Breast epithelium (tissue), 4 donors: Measurements from ENCODE around the gene MIEF1. TPM values are rescaled to one million over a fixed set of nuclear protein-coding genes. Genes with fewer than 3 reads are reported as not detected.

ENCODE experiments used
- DNase-seq, 2 donors: peaks; one replicate each; pipeline ENCODE4 v3.0.0-alpha.2; 2019; ENCODE audit warnings: low spot score in 2 of 2
- H3K27ac ChIP-seq, 2 donors: fragments of 200-600 bp; sonication (generic) in 1 of 2; one replicate each; pipeline ENCODE4 v1.5.1; 2016 to 2019; ENCODE audit warnings: mild to moderate bottlenecking in 1 of 2
- H3K27me3 ChIP-seq, 2 donors: fragments of 200-600 bp; sonication (generic) in 1 of 2; one replicate each; pipeline versions ENCODE4 v1.5.1 to v1.6.0; 2017 to 2019; ENCODE audit warnings: control low read depth in 1 of 2, mild to moderate bottlenecking in 1 of 2
- H3K36me3 ChIP-seq: fragments of 200-600 bp; one replicate; pipeline ENCODE4 v1.5.1; 2019
- H3K4me1 ChIP-seq, 2 donors: fragments of 200-600 bp; sonication (generic); one replicate each; pipeline ENCODE4 v1.5.1; 2016 to 2019; ENCODE audit warnings: control low read depth in 1 of 2
- H3K4me3 ChIP-seq, 3 donors: fragments of 200-600 bp; sonication (generic); 1 replicate in 2 of 3; 2 replicates in 1 of 3; pipeline ENCODE4 v1.5.1; 2016 to 2019; ENCODE audit warnings: mild to moderate bottlenecking in 3 of 3, moderate library complexity in 2 of 3
- H3K9me3 ChIP-seq, 2 donors: fragments of 200-600 bp; sonication (generic) in 1 of 2; one replicate each; pipeline ENCODE4 v1.5.1; 2016 to 2019; ENCODE audit warnings: control low read depth in 1 of 2
- POLR2A ChIP-seq: fragments of 450-650 bp; IDR thresholded peaks from one replicate; pipeline ENCODE4 v1.6.1; 2016; ENCODE audit warnings: antibody characterized with exemption, mild to moderate bottlenecking, moderate library complexity
- POLR2AphosphoS5 ChIP-seq, 3 donors: sonication (generic); formaldehyde crosslinking; IDR thresholded peaks; one replicate each; pipeline ENCODE4 v1.6.1; 2017; ENCODE audit warnings: antibody characterized with exemption in 3 of 3
- intact Hi-C: fragments of 100-400 bp; cut with DNase I; formaldehyde crosslinking; loops from one replicate; pipeline ENCODE4 v1.15.1; 2023; ENCODE audit warnings: low total_unique reads
- total RNA-seq, 3 donors: library from RNA; depleted of rRNA; stranded (reverse); fragments of >200 nt; gene quantifications; one replicate each; pipeline ENCODE4 v1.1.0, GENCODE V29; 2016
- TF ChIP-seq, protein P1 (sequence below), 3 donors: fragments of 450-650 bp; IDR thresholded peaks; one replicate each; pipeline ENCODE4 v1.5.1; 2016 to 2017; ENCODE audit warnings: antibody characterized with exemption in 3 of 3, mild to moderate bottlenecking in 3 of 3, moderate library complexity in 3 of 3

Gene MIEF1
- total RNA-seq, 3 donors from 2014 or later: 19.7 to 24.3 (median 22.9) TPM

DNA sequence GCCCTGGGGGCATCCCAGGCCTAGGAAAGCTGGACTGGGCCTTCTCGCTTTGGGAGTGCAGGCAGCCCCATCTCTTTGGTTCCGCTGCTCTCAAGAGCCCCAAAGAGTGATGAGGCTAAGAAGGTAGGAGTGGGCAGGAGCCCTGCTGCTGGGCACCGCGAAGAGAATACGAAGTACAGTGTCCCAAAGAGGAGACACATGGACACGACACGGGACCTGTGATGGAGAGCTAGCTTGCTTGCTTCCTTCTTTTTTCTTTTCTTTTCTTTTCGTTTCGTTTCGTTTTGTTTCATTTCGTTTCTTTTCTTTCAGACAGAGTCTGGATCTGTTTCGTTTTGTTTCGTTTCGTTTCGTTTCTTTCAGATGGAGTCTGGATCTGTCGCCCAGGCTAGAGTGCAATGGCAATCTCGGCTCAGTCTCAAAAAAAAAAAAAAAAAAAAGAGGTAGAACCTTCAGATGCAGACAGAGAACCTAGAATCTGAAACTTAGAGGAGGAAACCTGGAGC lies 34.6 kb upstream of the MIEF1 start:
- H3K36me3 ChIP-seq: no peaks in the 10 kb centered on the region
- TF ChIP-seq, protein P1, sequence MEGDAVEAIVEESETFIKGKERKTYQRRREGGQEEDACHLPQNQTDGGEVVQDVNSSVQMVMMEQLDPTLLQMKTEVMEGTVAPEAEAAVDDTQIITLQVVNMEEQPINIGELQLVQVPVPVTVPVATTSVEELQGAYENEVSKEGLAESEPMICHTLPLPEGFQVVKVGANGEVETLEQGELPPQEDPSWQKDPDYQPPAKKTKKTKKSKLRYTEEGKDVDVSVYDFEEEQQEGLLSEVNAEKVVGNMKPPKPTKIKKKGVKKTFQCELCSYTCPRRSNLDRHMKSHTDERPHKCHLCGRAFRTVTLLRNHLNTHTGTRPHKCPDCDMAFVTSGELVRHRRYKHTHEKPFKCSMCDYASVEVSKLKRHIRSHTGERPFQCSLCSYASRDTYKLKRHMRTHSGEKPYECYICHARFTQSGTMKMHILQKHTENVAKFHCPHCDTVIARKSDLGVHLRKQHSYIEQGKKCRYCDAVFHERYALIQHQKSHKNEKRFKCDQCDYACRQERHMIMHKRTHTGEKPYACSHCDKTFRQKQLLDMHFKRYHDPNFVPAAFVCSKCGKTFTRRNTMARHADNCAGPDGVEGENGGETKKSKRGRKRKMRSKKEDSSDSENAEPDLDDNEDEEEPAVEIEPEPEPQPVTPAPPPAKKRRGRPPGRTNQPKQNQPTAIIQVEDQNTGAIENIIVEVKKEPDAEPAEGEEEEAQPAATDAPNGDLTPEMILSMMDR (IDR thresholded peaks at IDR 0.05): no peak
- TF ChIP-seq POLR2A: no peak
- TF ChIP-seq POLR2AphosphoS5 (IDR thresholded peaks at IDR 0.05): no peak
- H3K27me3 ChIP-seq: no peaks in the 10 kb centered on the region
- H3K4me1 ChIP-seq: no peaks in the 10 kb centered on the region
- H3K9me3 ChIP-seq: no peaks in the 10 kb centered on the region
- intact Hi-C loops: no loop called here
- H3K4me3 ChIP-seq: no peak overlapping the region
- no peak for DNase-seq
- peak overlapping the region in 1 of 2 donors; percentile 84 for H3K27ac ChIP-seq

DNA sequence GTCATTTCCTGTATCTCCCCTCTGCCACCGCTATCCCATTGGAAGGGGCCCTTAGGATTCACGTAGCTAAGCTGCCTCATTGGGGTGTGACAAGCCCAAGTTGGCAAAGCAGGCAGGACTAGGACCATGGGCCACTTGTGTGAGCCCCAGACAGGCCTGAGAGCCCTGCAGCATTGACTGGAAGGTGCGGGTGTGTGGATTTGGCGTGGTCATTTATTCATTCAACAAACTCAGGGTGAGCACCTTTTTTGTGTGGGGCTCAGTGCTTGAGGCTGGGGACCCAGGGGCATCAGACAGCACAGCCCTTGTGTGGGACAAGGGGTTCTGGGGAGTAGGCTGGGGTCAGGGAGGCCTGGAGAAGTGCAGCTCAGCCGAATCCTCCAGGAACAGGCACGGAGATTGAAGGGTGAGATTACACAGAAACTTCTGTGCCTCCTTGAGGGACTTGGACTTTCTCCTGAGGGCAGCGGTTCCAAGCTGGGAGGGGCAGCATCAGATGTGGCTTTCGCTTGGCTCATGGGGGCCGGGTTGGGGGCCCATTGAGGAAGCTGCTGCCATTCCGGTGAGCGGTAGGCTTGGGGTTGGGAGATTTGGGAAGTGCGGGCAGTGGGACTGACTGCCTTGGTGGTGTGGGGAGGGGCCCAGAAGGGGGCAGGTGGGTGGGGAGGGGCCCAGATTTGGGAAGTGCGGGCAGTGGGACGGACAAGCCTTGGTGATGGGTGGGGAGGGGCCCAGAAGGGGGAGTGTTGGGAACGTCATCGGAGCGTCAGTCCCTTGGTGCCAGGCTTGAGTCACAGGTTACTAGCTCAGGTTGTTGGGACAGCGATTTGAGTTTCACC lies 33.4 kb upstream of the MIEF1 start:
- no peaks in the 10 kb centered on the region for H3K36me3 ChIP-seq
- TF ChIP-seq, protein P1 (IDR thresholded peaks at IDR 0.05): no peak
- TF ChIP-seq POLR2A (no peak), POLR2AphosphoS5 (IDR thresholded peaks at IDR 0.05) (no peak)
- H3K4me1 ChIP-seq: no peaks in the 10 kb centered on the region
- H3K4me3 ChIP-seq: no peak overlapping the region
- no peaks in the 10 kb centered on the region for H3K9me3 ChIP-seq
- peak overlapping the region in 1 of 2 donors; percentile 38 for H3K27ac ChIP-seq
- DNase-seq: no peak
- H3K27me3 ChIP-seq: no peaks in the 10 kb centered on the region
- intact Hi-C loops: no loop called here

DNA sequence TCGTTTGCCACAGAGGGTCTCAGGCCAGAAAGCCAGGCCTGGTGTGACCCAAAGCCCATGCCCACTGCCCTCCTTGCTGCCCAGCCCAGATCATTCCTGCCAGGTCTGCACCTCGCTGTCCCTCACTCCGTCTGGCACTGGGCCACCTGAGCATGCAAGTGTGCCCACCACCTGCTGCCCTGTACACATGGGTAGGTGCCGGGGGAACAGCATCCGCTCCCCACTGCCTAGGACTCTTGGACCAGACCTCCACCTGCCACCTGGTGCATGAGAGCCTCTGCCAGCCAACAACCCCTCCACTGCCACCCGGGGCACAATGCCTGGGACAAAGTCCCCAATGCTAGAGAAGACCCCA lies 32.8 kb upstream of the MIEF1 start:
- H3K9me3 ChIP-seq: no peaks in the 10 kb centered on the region
- no peak for DNase-seq
- no peaks in the 10 kb centered on the region for H3K27me3 ChIP-seq
- peak overlapping the region in 1 of 2 donors; percentile 17 for H3K27ac ChIP-seq
- intact Hi-C loops: no loop called here
- TF ChIP-seq POLR2AphosphoS5 (IDR thresholded peaks at IDR 0.05) (no peak), POLR2A (no peak)
- TF ChIP-seq, protein P1 (IDR thresholded peaks at IDR 0.05): no peak
- H3K4me1 ChIP-seq: no peaks in the 10 kb centered on the region
- H3K36me3 ChIP-seq: no peaks in the 10 kb centered on the region
- no peak overlapping the region for H3K4me3 ChIP-seq

DNA sequence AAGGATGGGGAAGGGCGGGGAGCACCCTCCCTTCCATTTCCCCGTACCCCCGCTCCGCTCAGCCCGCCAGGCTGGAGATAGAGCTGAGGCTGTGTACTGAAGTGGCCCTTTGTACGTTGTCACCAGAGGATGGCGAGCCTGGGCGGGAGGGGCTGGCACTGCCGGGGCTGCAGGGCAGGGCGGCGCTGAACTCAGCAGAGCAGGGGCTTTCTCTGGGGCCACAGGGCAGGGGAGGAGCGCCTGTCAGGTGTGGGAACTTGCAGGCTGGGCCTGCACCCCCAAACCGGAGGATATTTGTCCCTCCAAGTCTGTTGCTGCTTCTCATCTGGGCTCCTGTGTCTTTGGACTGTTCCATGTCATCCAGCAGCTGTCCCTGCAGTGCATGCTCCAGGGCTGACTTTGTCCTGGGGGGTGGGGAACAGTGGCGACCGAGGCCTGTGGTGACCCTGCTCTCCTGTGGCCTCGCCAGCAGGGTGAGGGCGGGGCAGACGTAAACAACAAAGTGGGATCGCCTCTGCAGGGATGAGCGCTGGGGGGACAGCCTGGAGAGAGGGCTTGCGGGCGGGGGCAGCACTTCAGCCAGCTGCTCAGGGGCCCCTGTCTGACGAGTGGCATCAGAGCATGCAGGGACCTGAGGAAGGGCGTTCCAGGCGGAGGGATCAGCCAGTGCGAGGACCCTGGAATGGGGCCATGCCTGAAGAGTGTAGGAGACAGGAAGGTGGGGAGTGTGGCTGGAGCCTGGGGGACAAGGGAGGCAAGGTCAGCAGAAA lies 32.2 kb upstream of the MIEF1 start:
- TF ChIP-seq POLR2A (no peak), POLR2AphosphoS5 (IDR thresholded peaks at IDR 0.05) (no peak)
- TF ChIP-seq, protein P1 (IDR thresholded peaks at IDR 0.05): no peak
- Histone ChIP-seq H3K4me3 (no peak overlapping the region), H3K4me1 (no peaks in the 10 kb centered on the region), H3K27ac (peak overlapping the region; percentile 55 to 77), H3K36me3 (no peaks in the 10 kb centered on the region), H3K27me3 (no peaks in the 10 kb centered on the region), H3K9me3 (no peaks in the 10 kb centered on the region)
- no peak for DNase-seq
- intact Hi-C loops: no loop called here
